ENCODE data around the gene PARD3. TPM values are rescaled to one million over a fixed set of nuclear protein-coding genes. Genes with fewer than 3 reads are reported as not detected.

PARD3 gene
- total and polyA plus RNA-seq, 2 donors (not counting 3 experiments of a cell fraction or from before 2014, with no cell fraction given) = 7.3 to 24.1 TPM

GRCh38 chr10:34486008-34486407 is 329.1 kb downstream of the PARD3 start:
- ChIA-PET POLR2A (no interaction called here), CTCF (no interaction called here)
- DNase-seq (ENCODE audit: low read depth, low spot score) (no peak), FAIRE-seq (no peak)
- no TSS peak for BruUV-seq (replicated peaks)
- H3K4me3 ChIP-seq (replicated peaks in 1 of 3; ENCODE audit: insufficient read depth in 1 of 3, low read depth in 1 of 3, low read length in 3 of 3) = no peak overlapping the region
- H3K9me1 ChIP-seq (replicated peaks; ENCODE audit: control insufficient read depth, extremely low read depth, insufficient read depth, low read length) = no peaks in the 10 kb centered on the region
- no peaks in the 10 kb centered on the region for H3K36me3 ChIP-seq (ENCODE audit: control insufficient read depth in 2 of 2, extremely low read depth in 1 of 2, insufficient read depth in 2 of 2, low read length in 2 of 2)
- dilution Hi-C loops (cut with MboI; ENCODE audit: extremely low pct_ligation_motif_present, low sequenced_read_pairs) = no loop called here
- H3K79me2 ChIP-seq (ENCODE audit: control insufficient read depth, insufficient read depth, low read length) = no peaks in the 10 kb centered on the region
- H2AFZ ChIP-seq (ENCODE audit: low read depth, low read length) = no peak overlapping the region
- intact Hi-C loops (cut with micrococcal nuclease) = no loop called here
- TF ChIP-seq POLR2AphosphoS5 (IDR thresholded peaks at IDR 0.05; ENCODE audit: insufficient read depth, low read depth, low read length) = no peak
- no peak for TF ChIP-seq MYC (IDR thresholded peaks at IDR 0.05; ENCODE audit: low read depth, low read length)
- no peak for TF ChIP-seq FOS (IDR thresholded peaks at IDR 0.05; ENCODE audit: borderline replicate concordance, insufficient read depth, low read length)
- no peak for TF ChIP-seq JUN (IDR thresholded peaks at IDR 0.05; ENCODE audit: borderline replicate concordance, insufficient read depth, insufficient read length, low read depth)
- TF ChIP-seq MAX (IDR thresholded peaks at IDR 0.05; ENCODE audit: insufficient read depth, insufficient read length) = no peak
- no peak for TF ChIP-seq CTCF (IDR thresholded peaks at IDR 0.05; ENCODE audit: extremely low read depth in 1 of 2, insufficient read depth in 1 of 2, low read depth in 1 of 2, low read length in 2 of 2)
- no peak for TF ChIP-seq EZH2 (IDR thresholded peaks at IDR 0.05; ENCODE audit: borderline replicate concordance, low read depth, low read length, severe bottlenecking)
- H3K27ac ChIP-seq (ENCODE audit: insufficient read depth, low read depth, low read length) = no peak overlapping the region
- H3K4me1 ChIP-seq (ENCODE audit: control insufficient read depth, extremely low read depth, insufficient read depth, low read length) = no peaks in the 10 kb centered on the region
- H3K4me2 ChIP-seq (ENCODE audit: insufficient read depth, low read length) = no peak overlapping the region
- no peaks in the 10 kb centered on the region for H3K27me3 ChIP-seq (ENCODE audit: control insufficient read depth in 2 of 2, insufficient read depth in 2 of 2, low read length in 2 of 2)
- no peaks in the 10 kb centered on the region for H3K9me3 ChIP-seq (replicated peaks; ENCODE audit: control insufficient read depth, insufficient read depth, low read length)
- no peak overlapping the region for H3K9ac ChIP-seq (replicated peaks; ENCODE audit: extremely low read depth, insufficient read depth, low read length)
- H4K20me1 ChIP-seq (replicated peaks; ENCODE audit: control insufficient read depth, extremely low read depth, insufficient read depth, low read length) = no peaks in the 10 kb centered on the region
